GM18520 (cell line): ENCODE measurements around the gene PACRG.

Source experiments
- ATAC-seq: cut with Tn5 transposase; IDR thresholded peaks from one replicate; pipeline ENCODE4 v1.9.1; 2021; ENCODE audit not compliant: unreplicated experiment

PACRG gene

DNA sequence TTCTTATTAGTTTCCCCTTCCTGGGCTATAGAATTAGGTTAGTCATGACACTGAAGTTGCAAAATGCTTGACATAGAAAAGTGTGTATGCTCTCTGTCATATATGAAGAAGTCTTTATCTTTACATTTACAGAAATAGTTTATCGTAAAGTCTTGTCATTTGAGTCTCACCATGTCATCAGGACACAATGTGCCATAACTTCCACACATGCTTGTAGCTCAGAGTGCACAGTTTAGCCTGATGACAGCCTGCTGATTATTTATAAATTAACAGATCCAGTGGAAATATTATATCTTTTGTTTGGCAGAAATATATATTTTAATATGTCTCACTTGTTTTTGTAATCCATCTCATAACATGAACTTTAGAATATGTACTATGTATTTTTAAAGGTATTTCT is 399.8 kb downstream of the PACRG start:
- ATAC-seq = no peak

- no peak for ATAC-seq
Measured at GRCh38 chr6:163128324-163128723, 400.6 kb downstream of the PACRG start.

DNA sequence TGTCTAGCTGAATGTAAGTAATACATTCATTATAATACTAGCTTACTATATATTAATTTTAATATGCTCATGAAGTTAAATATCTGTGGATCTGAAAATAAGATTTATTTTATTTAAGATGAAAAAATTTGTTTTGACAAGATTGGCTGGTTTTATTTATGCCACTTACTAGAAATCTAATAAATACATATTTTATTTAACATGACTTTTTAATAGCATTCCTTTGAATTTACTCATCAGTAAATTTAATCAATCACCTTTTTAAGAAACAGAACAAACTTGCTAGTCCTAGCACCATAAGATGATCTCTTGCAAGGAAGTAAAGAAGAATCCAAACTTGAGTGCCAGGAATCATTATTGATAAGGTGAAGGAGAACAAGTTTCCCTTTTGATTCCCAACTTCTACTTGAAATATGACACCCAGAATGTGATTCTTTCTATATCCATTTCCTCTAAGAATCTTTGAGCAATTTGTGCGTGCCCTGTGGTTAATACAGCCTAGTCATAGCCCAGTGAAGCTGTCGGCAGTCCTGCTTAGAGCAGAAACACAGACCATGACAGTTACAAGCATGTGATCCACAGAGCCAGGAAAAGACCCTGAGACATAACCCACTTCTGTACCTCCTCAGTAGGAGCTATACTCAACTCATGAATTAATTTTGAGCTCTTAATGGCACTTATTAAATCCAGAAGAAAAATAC is 404.4 kb downstream of the PACRG start:
- no peak for ATAC-seq

- no peak for ATAC-seq
Measured at GRCh38 chr6:163133017-163133416, 405.2 kb downstream of the PACRG start.

DNA sequence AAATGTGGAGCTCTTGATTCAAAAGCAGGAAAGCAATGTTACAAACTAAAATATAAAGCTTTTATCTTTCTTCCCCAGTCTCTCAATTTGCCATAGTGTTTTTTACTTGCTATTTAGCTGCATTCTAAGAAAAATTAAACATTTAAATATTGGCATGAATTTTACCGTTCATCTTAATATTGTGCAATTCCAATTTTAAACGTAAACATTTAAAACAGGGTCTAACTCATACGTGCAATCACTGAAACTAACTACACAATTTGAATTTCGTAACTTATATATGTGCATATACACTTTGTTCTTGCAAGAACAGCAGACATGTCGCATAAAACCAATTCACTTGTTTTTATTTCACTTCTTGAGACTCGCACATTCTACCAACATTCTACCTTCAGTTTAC is 405.9 kb downstream of the PACRG start:
- no peak for ATAC-seq

DNA sequence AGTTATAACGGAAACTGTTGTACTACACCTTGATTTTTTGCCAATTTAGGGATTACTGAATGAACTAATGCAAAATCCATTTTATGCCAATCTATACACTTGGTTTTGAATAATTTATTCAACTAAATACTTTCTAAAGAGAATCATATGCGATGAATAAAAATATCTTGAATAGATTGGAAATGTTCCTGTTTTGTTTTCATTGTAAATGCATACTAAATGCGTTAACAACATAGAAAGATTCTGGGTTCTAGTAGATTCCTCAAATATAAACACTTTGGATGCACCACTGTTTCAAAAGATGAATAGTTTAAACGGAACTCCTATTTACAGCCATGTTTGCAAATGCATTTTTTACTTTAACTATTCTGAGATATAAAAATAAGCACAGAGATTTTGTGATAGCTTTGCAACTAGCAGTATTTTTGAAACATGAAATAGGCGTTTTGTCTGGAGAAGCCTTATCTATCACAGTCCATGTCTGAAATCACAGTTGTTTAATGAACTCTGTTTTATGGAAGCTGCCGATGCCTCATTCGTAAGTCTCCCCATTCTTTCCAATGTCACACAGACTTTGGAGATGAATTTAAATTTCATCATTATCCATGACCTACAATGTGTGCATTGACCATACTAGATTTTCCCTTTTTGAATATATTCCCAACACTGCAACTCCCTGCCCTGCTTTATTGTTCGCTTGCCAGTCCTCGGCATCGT is 409.1 kb downstream of the PACRG start:
- no peak for ATAC-seq

- ATAC-seq = no peak
Measured at GRCh38 chr6:163137398-163137881, 409.7 kb downstream of the PACRG start.

- ATAC-seq = no peak
Measured at GRCh38 chr6:163146036-163146435, 418.3 kb downstream of the PACRG start.

DNA sequence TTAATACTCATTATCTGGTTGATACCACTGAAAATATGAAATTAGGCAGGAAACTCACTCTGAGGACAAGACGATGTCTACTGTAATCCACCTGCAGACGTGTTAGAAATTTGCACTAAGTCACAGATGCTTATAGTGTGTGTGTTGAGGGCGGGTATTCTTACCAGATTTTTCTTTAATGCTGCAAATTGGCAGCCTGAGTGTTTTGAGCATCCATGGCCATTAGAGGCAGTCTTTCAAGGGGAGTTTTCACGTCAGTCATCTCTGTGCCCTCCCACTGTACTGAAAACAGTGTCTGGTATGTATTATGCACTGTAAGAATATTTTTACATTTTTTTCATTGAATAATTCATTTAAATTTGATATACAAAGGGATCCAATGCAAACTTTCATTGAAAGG is 420.2 kb downstream of the PACRG start:
- ATAC-seq = no peak

DNA sequence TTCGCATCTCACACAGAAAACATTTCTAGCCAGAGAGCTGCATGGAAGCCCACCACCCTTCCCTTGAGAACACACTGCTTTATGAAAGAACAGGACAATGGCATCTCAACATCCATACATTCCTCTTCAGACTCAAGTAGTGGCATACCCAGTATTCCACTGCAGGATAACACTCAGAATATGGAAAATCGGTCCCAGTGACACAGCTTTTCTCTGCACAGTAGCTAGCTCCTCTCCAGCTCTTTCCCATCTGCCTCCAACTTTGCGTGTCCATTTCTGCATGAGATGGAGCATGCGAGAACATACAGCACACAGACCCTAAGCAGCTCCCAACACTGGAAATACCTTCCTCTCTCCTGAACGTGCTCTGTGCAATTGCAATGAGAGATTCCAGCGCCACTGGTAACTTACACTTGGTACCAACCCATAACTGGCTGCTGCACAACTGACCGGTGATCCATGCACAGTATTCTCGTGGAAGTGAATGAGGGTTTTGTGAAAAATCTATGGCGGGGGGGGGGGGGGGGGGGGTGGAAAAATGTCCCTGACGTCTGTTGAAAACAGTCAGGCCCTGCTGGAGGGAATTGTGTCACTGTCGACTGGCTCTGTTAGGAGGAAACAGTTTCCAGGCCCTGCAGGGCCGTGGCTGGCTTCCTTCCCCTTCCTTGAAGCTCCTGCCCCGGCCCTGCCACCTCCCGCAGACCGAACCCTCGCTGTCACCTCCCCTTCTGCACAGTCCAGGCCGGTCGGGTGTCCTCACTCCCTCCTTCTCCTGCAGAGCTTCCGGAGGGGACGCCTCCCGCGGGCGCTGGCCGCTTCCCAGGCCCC is 420.9 kb downstream of the PACRG start:
- no peak for ATAC-seq

- no peak for ATAC-seq
Measured at GRCh38 chr6:163149279-163149848, 421.6 kb downstream of the PACRG start.

- ATAC-seq = no peak
Measured at GRCh38 chr6:163151212-163151611, 423.4 kb downstream of the PACRG start.

- ATAC-seq = no peak
Measured at GRCh38 chr6:163152701-163153100, 424.9 kb downstream of the PACRG start.

- ATAC-seq = no peak
Measured at GRCh38 chr6:163159110-163159509, 431.3 kb downstream of the PACRG start.

DNA sequence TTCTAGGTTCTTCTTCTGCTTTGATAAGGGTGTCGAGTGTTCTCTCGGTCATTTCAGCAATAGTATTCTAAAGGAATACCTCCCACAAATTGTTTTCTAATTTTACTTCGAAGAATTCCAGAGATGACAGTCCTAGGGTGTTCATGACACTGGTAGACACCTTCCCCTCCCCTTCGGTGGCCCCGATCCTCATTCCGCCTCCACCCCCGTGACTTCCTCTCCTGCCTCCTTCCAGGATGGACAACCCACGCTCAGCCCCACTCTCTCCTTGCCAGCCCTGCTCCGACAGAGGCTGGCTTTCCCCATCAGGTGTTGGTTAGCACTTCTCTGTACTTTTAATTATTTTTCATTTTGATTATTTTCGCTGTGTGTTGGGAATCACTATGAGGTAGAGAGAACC is 431.9 kb downstream of the PACRG start:
- no peak for ATAC-seq

GRCh38 chr6:163162007-163162873 is 434.5 kb downstream of the PACRG start:
- ATAC-seq = no peak

GRCh38 chr6:163162874-163163213 is 435.1 kb downstream of the PACRG start:
- no peak for ATAC-seq

- no peak for ATAC-seq
Measured at GRCh38 chr6:163164175-163164900, 436.6 kb downstream of the PACRG start.

DNA sequence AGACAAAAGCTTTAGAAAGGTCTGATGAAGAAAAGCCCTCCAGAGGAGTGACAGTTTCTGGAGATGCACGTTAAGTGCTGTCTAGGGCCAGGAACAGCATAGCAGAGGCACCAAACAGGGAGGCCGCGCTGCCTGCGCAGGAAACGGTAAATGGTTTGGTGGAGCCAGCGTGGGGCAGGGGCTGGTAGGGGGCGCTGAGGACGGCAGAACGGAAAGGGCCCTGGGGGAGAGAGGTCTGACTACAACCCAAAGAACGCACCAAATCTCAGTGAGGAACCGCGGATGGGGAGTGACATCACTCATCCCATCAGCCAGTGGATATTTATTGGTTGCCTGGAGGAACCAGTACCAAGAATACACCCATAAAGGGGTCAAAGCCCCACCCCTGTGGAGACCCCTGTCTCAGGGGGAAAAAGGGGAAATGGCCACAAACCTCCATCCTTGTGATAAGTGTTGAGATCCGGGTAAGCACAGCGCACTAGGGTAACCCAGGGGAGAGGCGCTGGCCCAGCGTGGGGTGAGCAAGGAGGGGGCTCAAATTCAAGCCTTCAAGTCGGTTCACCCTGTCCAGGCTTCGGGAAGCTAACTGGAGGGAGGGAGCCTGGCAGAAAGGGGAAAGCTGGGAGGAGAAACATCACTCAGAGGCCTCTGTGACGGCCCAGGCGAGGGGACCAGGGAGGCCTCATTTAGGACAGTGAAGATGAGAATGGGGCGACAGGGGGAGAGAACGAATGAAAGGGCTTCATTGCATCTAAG is 437.6 kb downstream of the PACRG start:
- no peak for ATAC-seq
